MCF 10A (cell line): ENCODE measurements around the gene BMPR1B. TPM values are rescaled to one million over a fixed set of nuclear protein-coding genes. Genes with fewer than 3 reads are reported as not detected.

Source experiments
- BruUV-seq: library from RNA; stranded (reverse); fragments of 400-500 nt; replicated peaks from 2 replicates; lab custom pipeline; 2021; lab: Mats Ljungman, UMichigan
- CTCF ChIA-PET: fragments of 300-600 bp; sonication (Branson Sonifier 250); formaldehyde crosslinking; extraction: SDS; loops from one replicate; lab custom pipeline; 2021; ENCODE audit warnings: antibody characterized with exemption, inconsistent platforms; lab: Yijun Ruan, JAX
- POLR2A ChIA-PET: fragments of 300-600, 350-650 bp; sonication (Branson Sonifier 250); formaldehyde crosslinking; extraction: SDS; loops from one replicate; lab custom pipeline; 2020; ENCODE audit warnings: antibody characterized with exemption, inconsistent platforms; lab: Yijun Ruan, JAX
- DNase-seq: peaks from one replicate; pipeline ENCODE4 v3.0.0-alpha.2; 2018; ENCODE audit not compliant: unreplicated experiment
- H3K27ac Mint-ChIP-seq: one replicate; pipeline ENCODE4 v1.8.0; 2022; ENCODE audit warnings: mild to moderate bottlenecking, low read depth, mixed read lengths; ENCODE audit not compliant: unreplicated experiment
- H3K27me3 Mint-ChIP-seq: one replicate; pipeline ENCODE4 v1.8.0; 2022; ENCODE audit warnings: mixed read lengths; ENCODE audit not compliant: insufficient read depth, unreplicated experiment
- H3K36me3 Mint-ChIP-seq: one replicate; pipeline ENCODE4 v1.8.0; 2022; ENCODE audit warnings: mild to moderate bottlenecking, moderate library complexity, mixed read lengths; ENCODE audit not compliant: insufficient read depth, unreplicated experiment
- H3K4me1 Mint-ChIP-seq: one replicate; pipeline ENCODE4 v1.8.0; 2022; ENCODE audit warnings: mixed read lengths; ENCODE audit not compliant: insufficient read depth, unreplicated experiment
- H3K4me3 Mint-ChIP-seq: one replicate; pipeline ENCODE4 v1.8.0; 2022; ENCODE audit warnings: mild to moderate bottlenecking, moderate library complexity, mixed read lengths; ENCODE audit not compliant: unreplicated experiment
- H3K9me3 Mint-ChIP-seq: one replicate; pipeline ENCODE4 v1.8.0; 2022; ENCODE audit warnings: mixed read lengths; ENCODE audit not compliant: unreplicated experiment
- intact Hi-C: fragments of 100-400 bp; cut with micrococcal nuclease; formaldehyde crosslinking; loops from 2 replicates; pipeline ENCODE4 v1.14.1; 2022
- total RNA-seq: library from RNA; stranded (reverse); gene quantifications from 2 replicates; pipeline ENCODE4 v1.2.3, GENCODE V29; 2022
- TF ChIP-seq, protein P1 (sequence below): fragments of 200-600 bp; IDR thresholded peaks from one replicate; pipeline ENCODE4 v1.8.0; 2022; ENCODE audit warnings: antibody characterized with exemption, mild to moderate bottlenecking; ENCODE audit not compliant: unreplicated experiment

The BMPR1B gene
- total RNA-seq, 1 experiment from 2014 or later, result 18.8 TPM

DNA sequence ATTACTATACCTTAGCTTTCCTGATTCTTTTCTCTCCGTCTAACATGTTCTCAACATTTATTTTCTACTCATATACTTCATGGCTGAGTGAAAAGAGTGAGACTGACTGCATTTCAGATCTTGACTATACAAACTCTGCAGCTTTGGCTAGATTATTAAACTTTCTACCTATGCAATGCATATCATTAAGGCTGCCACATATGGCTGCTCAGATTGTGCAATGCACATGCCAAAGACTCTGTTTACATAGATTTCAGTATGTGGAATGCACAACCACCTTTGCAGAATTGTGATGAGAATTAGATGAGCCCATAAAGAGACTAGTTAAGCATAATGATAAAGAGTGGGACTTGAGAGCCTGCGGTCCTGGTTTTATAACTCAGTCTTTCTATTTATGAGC, 196.5 kb downstream of the BMPR1B start:
- no TSS peak for BruUV-seq
- TF ChIP-seq, protein P1, sequence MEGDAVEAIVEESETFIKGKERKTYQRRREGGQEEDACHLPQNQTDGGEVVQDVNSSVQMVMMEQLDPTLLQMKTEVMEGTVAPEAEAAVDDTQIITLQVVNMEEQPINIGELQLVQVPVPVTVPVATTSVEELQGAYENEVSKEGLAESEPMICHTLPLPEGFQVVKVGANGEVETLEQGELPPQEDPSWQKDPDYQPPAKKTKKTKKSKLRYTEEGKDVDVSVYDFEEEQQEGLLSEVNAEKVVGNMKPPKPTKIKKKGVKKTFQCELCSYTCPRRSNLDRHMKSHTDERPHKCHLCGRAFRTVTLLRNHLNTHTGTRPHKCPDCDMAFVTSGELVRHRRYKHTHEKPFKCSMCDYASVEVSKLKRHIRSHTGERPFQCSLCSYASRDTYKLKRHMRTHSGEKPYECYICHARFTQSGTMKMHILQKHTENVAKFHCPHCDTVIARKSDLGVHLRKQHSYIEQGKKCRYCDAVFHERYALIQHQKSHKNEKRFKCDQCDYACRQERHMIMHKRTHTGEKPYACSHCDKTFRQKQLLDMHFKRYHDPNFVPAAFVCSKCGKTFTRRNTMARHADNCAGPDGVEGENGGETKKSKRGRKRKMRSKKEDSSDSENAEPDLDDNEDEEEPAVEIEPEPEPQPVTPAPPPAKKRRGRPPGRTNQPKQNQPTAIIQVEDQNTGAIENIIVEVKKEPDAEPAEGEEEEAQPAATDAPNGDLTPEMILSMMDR, result no peak
- peaks cover 15% of the 10 kb centered on the region for H3K9me3 Mint-ChIP-seq
- CTCF ChIA-PET, result no interaction called here
- no peaks in the 10 kb centered on the region for H3K27me3 Mint-ChIP-seq
- no peak overlapping the region for H3K27ac Mint-ChIP-seq
- POLR2A ChIA-PET, result interaction anchor here (1.6 kb wide), 1 partner anchor 17 kb away, joined by 3 read pairs; no protein-coding TSS in a partner anchor
- H3K4me3 Mint-ChIP-seq, result no peak overlapping the region
- peaks cover 5% of the 10 kb centered on the region for H3K4me1 Mint-ChIP-seq
- intact Hi-C loops, result no loop called here
- no peaks in the 10 kb centered on the region for H3K36me3 Mint-ChIP-seq
- DNase-seq, result no peak

DNA sequence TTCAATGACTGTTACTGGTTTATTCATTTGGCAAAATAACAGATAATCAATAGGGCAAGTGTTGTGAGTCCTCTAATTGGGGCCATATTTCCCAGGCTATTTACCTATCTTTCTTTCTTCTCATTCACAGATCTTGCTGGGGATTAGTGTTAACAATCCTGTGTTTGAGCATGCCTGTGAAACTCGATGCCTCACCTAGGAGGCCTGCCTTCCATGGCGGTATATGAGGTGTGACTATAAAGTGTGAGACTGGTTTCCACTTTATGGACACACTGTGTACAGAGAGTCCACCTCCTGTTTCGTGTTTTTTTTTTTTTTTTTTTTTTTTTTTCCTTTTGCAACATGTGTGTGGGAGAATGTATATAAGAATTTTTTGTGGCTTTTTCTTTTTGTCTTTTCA, 199.3 kb downstream of the BMPR1B start:
- no peak overlapping the region for H3K4me3 Mint-ChIP-seq
- CTCF ChIA-PET, result interaction anchor here (0.6 kb wide), 2 partner anchors 49 to 131 kb away, joined by 3 to 5 read pairs; no protein-coding TSS in a partner anchor
- TF ChIP-seq, protein P1, result no peak
- peaks cover 5% of the 10 kb centered on the region for H3K4me1 Mint-ChIP-seq
- H3K27me3 Mint-ChIP-seq, result no peaks in the 10 kb centered on the region
- intact Hi-C loops, result no loop called here
- no TSS peak for BruUV-seq
- POLR2A ChIA-PET, result no interaction called here
- no peak overlapping the region for H3K27ac Mint-ChIP-seq
- H3K9me3 Mint-ChIP-seq, result peaks cover 5% of the 10 kb centered on the region
- no peak for DNase-seq
- no peaks in the 10 kb centered on the region for H3K36me3 Mint-ChIP-seq

DNA sequence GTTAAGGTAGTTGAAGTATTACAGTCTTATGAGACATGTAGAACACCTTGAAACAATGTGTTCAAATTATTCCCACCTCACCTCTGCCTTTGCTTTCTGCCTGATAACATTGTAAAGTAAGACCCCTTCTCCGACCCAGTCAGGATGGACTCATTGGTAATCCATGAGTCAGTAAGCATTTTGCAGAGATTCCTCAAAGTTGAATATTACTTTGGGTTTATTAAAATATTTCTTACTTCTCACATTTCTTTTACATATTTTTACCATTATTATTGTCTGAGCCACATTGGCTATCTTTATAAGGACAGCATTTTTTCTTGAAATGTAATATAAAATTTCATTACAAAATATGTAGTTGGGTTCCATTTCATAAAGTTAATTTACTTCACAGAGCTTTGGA, 201.6 kb downstream of the BMPR1B start:
- POLR2A ChIA-PET, result interaction anchor here (0.6 kb wide), 1 partner anchor 49 kb away, joined by 3 read pairs; no protein-coding TSS in a partner anchor
- intact Hi-C loops, result no loop called here
- Mint-ChIP-seq H3K27me3 (no peaks in the 10 kb centered on the region), H3K4me3 (no peak overlapping the region), H3K4me1 (peaks cover 5% of the 10 kb centered on the region), H3K9me3 (no peaks in the 10 kb centered on the region), H3K36me3 (no peaks in the 10 kb centered on the region), H3K27ac (no peak overlapping the region)
- CTCF ChIA-PET, result no interaction called here
- TF ChIP-seq, protein P1, result no peak
- DNase-seq, result no peak
- no TSS peak for BruUV-seq

DNA sequence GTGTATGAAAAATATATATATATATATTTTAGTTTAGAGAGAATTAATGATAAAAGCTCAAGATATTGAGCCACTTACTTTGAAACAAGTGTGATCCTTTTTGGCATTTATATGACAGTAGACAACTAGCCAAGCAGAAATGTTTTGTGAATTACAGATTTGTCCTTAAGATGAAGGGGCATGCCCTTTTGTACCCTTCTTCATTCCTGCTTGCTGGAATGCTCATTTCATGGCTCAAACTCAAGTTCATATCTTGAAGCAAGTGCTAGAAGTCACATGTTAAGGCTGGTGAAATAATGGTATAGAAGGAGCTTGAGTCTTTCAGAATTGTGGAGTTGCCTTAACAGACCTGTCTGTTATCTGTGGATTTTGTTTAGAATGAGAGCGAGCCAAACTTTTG, 203.0 kb downstream of the BMPR1B start:
- Mint-ChIP-seq H3K36me3 (no peaks in the 10 kb centered on the region), H3K27me3 (no peaks in the 10 kb centered on the region), H3K4me3 (no peak overlapping the region), H3K4me1 (no peaks in the 10 kb centered on the region), H3K27ac (no peak overlapping the region), H3K9me3 (no peaks in the 10 kb centered on the region)
- intact Hi-C loops, result no loop called here
- POLR2A ChIA-PET, result interaction anchor here (0.7 to 1.3 kb wide), 4 partner anchors 10 to 201 kb away, joined by 3 read pairs; no protein-coding TSS in a partner anchor
- BruUV-seq, result no TSS peak
- TF ChIP-seq, protein P1, result no peak
- CTCF ChIA-PET, result interaction anchor here (0.6 to 1.0 kb wide), 2 partner anchors 13 to 26 kb away, joined by 3 to 4 read pairs; no protein-coding TSS in a partner anchor
- no peak for DNase-seq
